ENCODE measurements around the gene PDE3B.

PDE3B gene

GRCh38 chr11:14641801-14642200, 1.8 kb upstream of the PDE3B start:
- no peak for DNase-seq (ENCODE audit: low read depth, low spot score)
- Histone ChIP-seq H3K9me3 (ENCODE audit: insufficient read depth, low read length) (no peaks in the 10 kb centered on the region), H3K4me1 (ENCODE audit: insufficient read depth, insufficient read length) (peaks cover 4% of the 10 kb centered on the region), H3K36me3 (ENCODE audit: insufficient read depth, insufficient read length, low read length) (no peaks in the 10 kb centered on the region), H3K9ac (ENCODE audit: insufficient read length, low read depth) (no peak overlapping the region), H3K4me3 (ENCODE audit: insufficient read length, low read depth) (no peak overlapping the region), H3K27me3 (ENCODE audit: insufficient read depth, insufficient read length) (peaks cover 6% of the 10 kb centered on the region)
- TF ChIP-seq YY1 (IDR thresholded peaks at IDR 0.05; ENCODE audit: insufficient read depth, insufficient read length) (no peak), SUZ12 (IDR thresholded peaks at IDR 0.05; ENCODE audit: extremely low read depth, insufficient read depth, insufficient read length) (no peak), ZNF274 (IDR thresholded peaks at IDR 0.05; ENCODE audit: low read depth, low read length) (no peak)

- H3K36me3 ChIP-seq (ENCODE audit: insufficient read depth, insufficient read length, low read length), result no peaks in the 10 kb centered on the region
- no peak overlapping the region for H3K4me3 ChIP-seq (ENCODE audit: insufficient read length, low read depth)
- TF ChIP-seq YY1 (IDR thresholded peaks at IDR 0.05; ENCODE audit: insufficient read depth, insufficient read length), result no peak
- no peak for TF ChIP-seq SUZ12 (IDR thresholded peaks at IDR 0.05; ENCODE audit: extremely low read depth, insufficient read depth, insufficient read length)
- no peak for TF ChIP-seq ZNF274 (IDR thresholded peaks at IDR 0.05; ENCODE audit: low read depth, low read length)
- peaks cover 4% of the 10 kb centered on the region for H3K4me1 ChIP-seq (ENCODE audit: insufficient read depth, insufficient read length)
- no peaks in the 10 kb centered on the region for H3K9me3 ChIP-seq (ENCODE audit: insufficient read depth, low read length)
- peaks cover 6% of the 10 kb centered on the region for H3K27me3 ChIP-seq (ENCODE audit: insufficient read depth, insufficient read length)
- H3K9ac ChIP-seq (ENCODE audit: insufficient read length, low read depth), result no peak overlapping the region
- no peak for DNase-seq (ENCODE audit: low read depth, low spot score)
These were observed 1.2 kb upstream of the PDE3B start for GRCh38 chr11:14642453-14642852.

- TF ChIP-seq YY1 (IDR thresholded peaks at IDR 0.05; ENCODE audit: insufficient read depth, insufficient read length) (no peak), SUZ12 (IDR thresholded peaks at IDR 0.05; ENCODE audit: extremely low read depth, insufficient read depth, insufficient read length) (no peak), ZNF274 (IDR thresholded peaks at IDR 0.05; ENCODE audit: low read depth, low read length) (no peak)
- H3K27me3 ChIP-seq (ENCODE audit: insufficient read depth, insufficient read length), result peaks cover 6% of the 10 kb centered on the region
- peak overlapping the region; percentile 80 for H3K4me3 ChIP-seq (ENCODE audit: insufficient read length, low read depth)
- peak overlapping the region; percentile 74 for H3K9ac ChIP-seq (ENCODE audit: insufficient read length, low read depth)
- peaks cover 4% of the 10 kb centered on the region for H3K4me1 ChIP-seq (ENCODE audit: insufficient read depth, insufficient read length)
- no peaks in the 10 kb centered on the region for H3K9me3 ChIP-seq (ENCODE audit: insufficient read depth, low read length)
- no peak for DNase-seq (ENCODE audit: low read depth, low spot score)
- no peaks in the 10 kb centered on the region for H3K36me3 ChIP-seq (ENCODE audit: insufficient read depth, insufficient read length, low read length)
These were observed 519 bp upstream of the PDE3B start for GRCh38 chr11:14642873-14643696.

GRCh38 chr11:14644226-14645014, 816 bp downstream of the PDE3B start:
- TF ChIP-seq YY1 (IDR thresholded peaks at IDR 0.05; ENCODE audit: insufficient read depth, insufficient read length) (no peak), SUZ12 (IDR thresholded peaks at IDR 0.05; ENCODE audit: extremely low read depth, insufficient read depth, insufficient read length) (no peak), ZNF274 (IDR thresholded peaks at IDR 0.05; ENCODE audit: low read depth, low read length) (no peak)
- peak overlapping the region; percentile 84 for H3K9ac ChIP-seq (ENCODE audit: insufficient read length, low read depth)
- H3K27me3 ChIP-seq (ENCODE audit: insufficient read depth, insufficient read length), result peaks cover 6% of the 10 kb centered on the region
- DNase-seq (ENCODE audit: low read depth, low spot score), result peak; percentile 25
- H3K9me3 ChIP-seq (ENCODE audit: insufficient read depth, low read length), result no peaks in the 10 kb centered on the region
- H3K36me3 ChIP-seq (ENCODE audit: insufficient read depth, insufficient read length, low read length), result no peaks in the 10 kb centered on the region
- peak overlapping the region; percentile 80 for H3K4me3 ChIP-seq (ENCODE audit: insufficient read length, low read depth)
- H3K4me1 ChIP-seq (ENCODE audit: insufficient read depth, insufficient read length), result peaks cover 4% of the 10 kb centered on the region

- TF ChIP-seq SUZ12 (IDR thresholded peaks at IDR 0.05; ENCODE audit: extremely low read depth, insufficient read depth, insufficient read length), result no peak
- Histone ChIP-seq H3K9ac (ENCODE audit: insufficient read length, low read depth) (peak overlapping the region; percentile 84), H3K4me3 (ENCODE audit: insufficient read length, low read depth) (peak overlapping the region; percentile 80), H3K27me3 (ENCODE audit: insufficient read depth, insufficient read length) (peaks cover 6% of the 10 kb centered on the region), H3K9me3 (ENCODE audit: insufficient read depth, low read length) (no peaks in the 10 kb centered on the region), H3K36me3 (ENCODE audit: insufficient read depth, insufficient read length, low read length) (no peaks in the 10 kb centered on the region), H3K4me1 (ENCODE audit: insufficient read depth, insufficient read length) (peaks cover 4% of the 10 kb centered on the region)
- no peak for DNase-seq (ENCODE audit: low read depth, low spot score)
These were observed 1.7 kb downstream of the PDE3B start for GRCh38 chr11:14645015-14645912.

GRCh38 chr11:14645985-14646900, 2.6 kb downstream of the PDE3B start:
- Histone ChIP-seq H3K36me3 (ENCODE audit: insufficient read depth, insufficient read length, low read length) (no peaks in the 10 kb centered on the region), H3K9ac (ENCODE audit: insufficient read length, low read depth) (no peak overlapping the region), H3K27me3 (ENCODE audit: insufficient read depth, insufficient read length) (peaks cover 6% of the 10 kb centered on the region), H3K9me3 (ENCODE audit: insufficient read depth, low read length) (no peaks in the 10 kb centered on the region), H3K4me1 (ENCODE audit: insufficient read depth, insufficient read length) (peaks cover 4% of the 10 kb centered on the region), H3K4me3 (ENCODE audit: insufficient read length, low read depth) (no peak overlapping the region)
- no peak for TF ChIP-seq ZNF274 (IDR thresholded peaks at IDR 0.05; ENCODE audit: low read depth, low read length)
- TF ChIP-seq SUZ12 (IDR thresholded peaks at IDR 0.05; ENCODE audit: extremely low read depth, insufficient read depth, insufficient read length), result no peak
- TF ChIP-seq YY1 (IDR thresholded peaks at IDR 0.05; ENCODE audit: insufficient read depth, insufficient read length), result no peak
- DNase-seq (ENCODE audit: low read depth, low spot score), result no peak
